ENCODE data around the gene CC2D1A. TPM values are rescaled to one million over a fixed set of nuclear protein-coding genes. Genes with fewer than 3 reads are reported as not detected.
A peak's percentile ranks its signal among the peaks of the same experiment; 100 is the strongest.

Gene CC2D1A
- total RNA-seq, 2 donors from 2014 or later, result 29.5 to 38.7 TPM

DNA sequence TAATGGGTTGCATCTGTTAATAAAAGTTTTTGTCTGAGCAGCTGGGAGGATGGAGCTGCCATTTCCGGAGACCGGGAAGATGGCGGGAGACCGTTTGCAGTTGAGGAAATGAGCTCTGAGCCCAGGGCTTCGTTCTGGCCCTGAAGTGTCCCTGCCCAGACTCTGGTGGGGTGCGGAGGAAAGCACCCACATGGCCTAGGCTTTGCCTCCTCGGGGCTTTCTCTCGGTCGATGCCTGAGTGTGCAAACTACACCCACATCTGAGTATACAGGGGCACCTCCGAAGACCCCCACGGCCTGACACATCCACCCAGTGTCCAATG lies 44.6 kb upstream of the CC2D1A start:
- Histone ChIP-seq H3K4me1 (ENCODE audit: control insufficient read depth in 1 of 2, low read depth in 2 of 2) (peaks cover 7 to 31% of the 10 kb centered on the region in 2 donors), H3K27ac (peak overlapping the region; percentile 90 to 93), H3K9me3 (no peaks in the 10 kb centered on the region), H3K27me3 (replicated peaks; ENCODE audit: insufficient read depth) (no peaks in the 10 kb centered on the region), H3K4me3 (peak overlapping the region; percentile 72), H3K36me3 (no peaks in the 10 kb centered on the region)
- no peak for DNase-seq (ENCODE audit: low spot score)
- ATAC-seq (ENCODE audit: insufficient number of reproducible peaks, low FRiP score, low read depth), result no peak
- TF ChIP-seq, protein P1, sequence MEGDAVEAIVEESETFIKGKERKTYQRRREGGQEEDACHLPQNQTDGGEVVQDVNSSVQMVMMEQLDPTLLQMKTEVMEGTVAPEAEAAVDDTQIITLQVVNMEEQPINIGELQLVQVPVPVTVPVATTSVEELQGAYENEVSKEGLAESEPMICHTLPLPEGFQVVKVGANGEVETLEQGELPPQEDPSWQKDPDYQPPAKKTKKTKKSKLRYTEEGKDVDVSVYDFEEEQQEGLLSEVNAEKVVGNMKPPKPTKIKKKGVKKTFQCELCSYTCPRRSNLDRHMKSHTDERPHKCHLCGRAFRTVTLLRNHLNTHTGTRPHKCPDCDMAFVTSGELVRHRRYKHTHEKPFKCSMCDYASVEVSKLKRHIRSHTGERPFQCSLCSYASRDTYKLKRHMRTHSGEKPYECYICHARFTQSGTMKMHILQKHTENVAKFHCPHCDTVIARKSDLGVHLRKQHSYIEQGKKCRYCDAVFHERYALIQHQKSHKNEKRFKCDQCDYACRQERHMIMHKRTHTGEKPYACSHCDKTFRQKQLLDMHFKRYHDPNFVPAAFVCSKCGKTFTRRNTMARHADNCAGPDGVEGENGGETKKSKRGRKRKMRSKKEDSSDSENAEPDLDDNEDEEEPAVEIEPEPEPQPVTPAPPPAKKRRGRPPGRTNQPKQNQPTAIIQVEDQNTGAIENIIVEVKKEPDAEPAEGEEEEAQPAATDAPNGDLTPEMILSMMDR (IDR thresholded peaks at IDR 0.05), result no peak

DNA sequence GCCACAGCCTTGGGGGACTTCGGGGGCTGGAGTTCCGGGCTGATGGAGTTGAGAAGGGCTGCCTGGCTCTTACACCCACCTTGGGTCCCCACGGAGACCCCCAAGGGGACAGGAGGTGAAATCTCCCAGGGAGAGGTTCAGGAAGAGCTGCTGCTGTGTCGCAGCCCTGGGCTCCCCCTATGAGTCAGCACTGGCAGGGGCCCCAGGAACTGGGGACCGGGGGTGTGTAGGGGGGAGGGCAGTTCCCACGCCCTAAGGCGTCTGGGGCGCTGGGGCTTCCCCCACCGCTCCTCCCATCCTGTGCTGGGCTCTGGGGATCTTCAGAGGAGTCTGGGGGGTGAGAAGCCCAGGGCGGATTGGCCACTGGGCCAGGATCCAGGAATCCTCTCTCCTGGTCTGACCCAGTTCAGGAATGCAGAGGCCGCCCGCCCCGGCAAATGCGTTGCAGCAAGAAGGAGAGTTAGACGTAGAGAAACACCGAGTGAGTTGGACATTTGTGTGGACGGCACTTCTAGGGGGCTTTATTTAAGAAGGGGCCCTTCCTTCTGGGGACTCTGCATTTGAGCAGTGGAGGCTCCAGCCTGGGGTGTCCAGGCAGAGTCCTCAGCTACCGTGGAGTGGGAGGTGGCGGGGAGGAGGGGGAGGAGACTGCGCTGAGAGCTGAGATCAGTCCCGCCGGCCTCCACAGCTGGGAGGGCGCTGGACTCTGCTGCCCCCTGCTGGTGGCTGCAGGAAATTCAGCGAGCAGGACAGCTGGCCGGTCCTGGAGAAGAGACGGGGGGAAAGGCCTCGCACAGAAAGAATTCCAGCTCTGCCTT lies 44.1 kb upstream of the CC2D1A start:
- TF ChIP-seq, protein P1 (IDR thresholded peaks at IDR 0.05), result peak; percentile 99
- DNase-seq (ENCODE audit: low spot score), result peak; percentile 71

DNA sequence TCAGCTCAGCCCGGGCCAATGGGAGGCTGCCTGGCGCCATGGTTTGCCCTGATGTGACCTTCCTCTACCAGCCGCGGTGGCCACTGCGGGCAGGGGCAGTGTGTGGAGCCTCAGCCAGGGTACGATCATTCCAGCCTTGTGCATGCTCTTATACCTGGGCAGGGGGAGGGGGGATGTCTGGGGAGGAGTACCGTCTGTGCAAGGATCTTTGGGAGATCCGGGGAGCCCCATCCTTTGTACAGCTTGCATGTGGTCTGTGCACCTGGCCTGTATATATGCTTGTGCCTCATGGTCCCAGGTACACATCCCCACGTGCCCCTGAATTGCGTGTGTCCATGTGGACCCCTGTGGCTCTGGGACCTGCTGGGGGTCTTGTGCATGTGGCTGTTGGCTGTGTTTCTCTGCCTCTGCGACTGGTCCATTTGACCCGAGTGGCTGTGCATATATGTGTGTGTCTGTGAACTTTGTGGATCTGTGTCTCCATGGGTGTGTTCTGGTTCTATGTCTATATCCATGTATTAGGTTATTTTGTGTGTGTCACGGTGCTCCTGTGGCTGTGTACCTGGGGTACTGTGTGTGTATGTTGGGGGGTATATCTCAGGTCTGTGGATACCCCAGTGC lies 41.8 kb upstream of the CC2D1A start:
- Histone ChIP-seq H3K36me3 (no peaks in the 10 kb centered on the region), H3K9me3 (no peaks in the 10 kb centered on the region), H3K4me3 (no peak overlapping the region), H3K27ac (peak overlapping the region; percentile 56 to 93), H3K27me3 (replicated peaks; ENCODE audit: insufficient read depth) (no peaks in the 10 kb centered on the region), H3K4me1 (ENCODE audit: control insufficient read depth in 1 of 2, low read depth in 2 of 2) (peaks cover 7 to 34% of the 10 kb centered on the region in 2 donors)
- ATAC-seq (ENCODE audit: insufficient number of reproducible peaks, low FRiP score, low read depth) (no peak), DNase-seq (ENCODE audit: low spot score) (no peak)
- TF ChIP-seq, protein P1 (IDR thresholded peaks at IDR 0.05), result no peak

More for the DNA sequence above, 44.1 kb upstream of the CC2D1A start:
- Histone ChIP-seq H3K4me1 (ENCODE audit: control insufficient read depth in 1 of 2, low read depth in 2 of 2) (peaks cover 7 to 34% of the 10 kb centered on the region in 2 donors), H3K27me3 (replicated peaks; ENCODE audit: insufficient read depth) (no peaks in the 10 kb centered on the region), H3K36me3 (no peaks in the 10 kb centered on the region), H3K27ac (peak overlapping the region; percentile 90 to 93), H3K9me3 (no peaks in the 10 kb centered on the region), H3K4me3 (peak overlapping the region; percentile 72)
- peak; percentile 71 for ATAC-seq (ENCODE audit: insufficient number of reproducible peaks, low FRiP score, low read depth)

DNA sequence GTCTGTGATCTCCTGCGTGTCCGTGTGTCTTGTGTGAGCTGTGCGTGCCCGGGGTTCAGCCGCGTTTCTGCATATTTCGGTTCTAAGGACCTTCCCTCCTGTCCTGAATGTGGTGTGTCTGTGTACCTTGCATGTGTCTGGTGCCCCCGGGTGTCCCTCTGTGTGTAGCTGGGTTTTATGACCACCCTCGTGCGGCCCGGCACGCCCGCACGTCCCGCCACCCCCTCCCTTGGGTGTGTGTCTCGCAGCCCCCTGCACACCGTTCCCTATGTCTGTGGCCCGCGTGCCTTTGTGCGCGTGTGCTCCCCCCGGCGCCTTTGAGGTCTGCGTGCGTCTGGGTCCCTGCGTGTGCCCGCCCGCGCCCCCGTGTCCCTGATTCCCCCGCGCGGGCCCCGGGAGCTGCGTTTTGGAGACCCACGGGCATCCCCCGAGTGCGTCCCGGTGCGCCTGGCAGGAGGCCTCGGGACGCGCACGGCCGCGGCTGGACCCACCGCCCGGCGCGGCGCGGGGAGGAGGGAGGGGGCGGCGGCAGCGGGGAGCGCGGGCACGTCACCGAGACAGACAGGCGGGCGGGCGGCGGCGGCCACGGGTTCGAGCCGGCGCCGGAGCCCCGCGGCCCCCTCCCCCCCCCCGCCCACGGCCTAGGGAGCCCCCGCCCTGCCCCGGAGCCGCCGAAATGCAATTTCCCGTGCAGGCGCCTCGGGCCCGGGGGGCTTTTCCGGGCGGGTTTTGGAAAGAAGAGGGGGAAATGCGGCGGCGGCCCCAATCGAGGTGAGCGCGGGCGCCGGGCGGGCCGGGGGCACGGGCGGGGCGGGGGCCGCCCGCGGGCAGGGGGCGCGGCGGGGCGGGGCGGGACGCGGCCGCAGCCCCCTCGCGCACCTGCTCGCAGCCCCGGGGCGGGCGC lies 41.1 kb upstream of the CC2D1A start:
- DNase-seq (ENCODE audit: low spot score), result no peak
- Histone ChIP-seq H3K27me3 (replicated peaks; ENCODE audit: insufficient read depth) (no peaks in the 10 kb centered on the region), H3K4me1 (ENCODE audit: control insufficient read depth in 1 of 2, low read depth in 2 of 2) (peaks cover 7 to 34% of the 10 kb centered on the region in 2 donors), H3K9me3 (no peaks in the 10 kb centered on the region), H3K36me3 (no peaks in the 10 kb centered on the region), H3K4me3 (peak overlapping the region; percentile 87), H3K27ac (peak overlapping the region; percentile 56 to 75)
- TF ChIP-seq, protein P1 (IDR thresholded peaks at IDR 0.05), result no peak
- no peak for ATAC-seq (ENCODE audit: insufficient number of reproducible peaks, low FRiP score, low read depth)

All from thoracic aorta (tissue), 2 donors.